Measurements from ENCODE around the gene EIF4E1B.
"Not testable (repeated sequence)": the region's sequence is repeated elsewhere in the genome, so short reads cannot be mapped to it uniquely, and the experiment has no call there.

The EIF4E1B gene, protein sequence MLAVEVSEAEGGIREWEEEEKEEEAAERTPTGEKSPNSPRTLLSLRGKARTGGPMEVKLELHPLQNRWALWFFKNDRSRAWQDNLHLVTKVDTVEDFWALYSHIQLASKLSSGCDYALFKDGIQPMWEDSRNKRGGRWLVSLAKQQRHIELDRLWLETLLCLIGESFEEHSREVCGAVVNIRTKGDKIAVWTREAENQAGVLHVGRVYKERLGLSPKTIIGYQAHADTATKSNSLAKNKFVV

DNA sequence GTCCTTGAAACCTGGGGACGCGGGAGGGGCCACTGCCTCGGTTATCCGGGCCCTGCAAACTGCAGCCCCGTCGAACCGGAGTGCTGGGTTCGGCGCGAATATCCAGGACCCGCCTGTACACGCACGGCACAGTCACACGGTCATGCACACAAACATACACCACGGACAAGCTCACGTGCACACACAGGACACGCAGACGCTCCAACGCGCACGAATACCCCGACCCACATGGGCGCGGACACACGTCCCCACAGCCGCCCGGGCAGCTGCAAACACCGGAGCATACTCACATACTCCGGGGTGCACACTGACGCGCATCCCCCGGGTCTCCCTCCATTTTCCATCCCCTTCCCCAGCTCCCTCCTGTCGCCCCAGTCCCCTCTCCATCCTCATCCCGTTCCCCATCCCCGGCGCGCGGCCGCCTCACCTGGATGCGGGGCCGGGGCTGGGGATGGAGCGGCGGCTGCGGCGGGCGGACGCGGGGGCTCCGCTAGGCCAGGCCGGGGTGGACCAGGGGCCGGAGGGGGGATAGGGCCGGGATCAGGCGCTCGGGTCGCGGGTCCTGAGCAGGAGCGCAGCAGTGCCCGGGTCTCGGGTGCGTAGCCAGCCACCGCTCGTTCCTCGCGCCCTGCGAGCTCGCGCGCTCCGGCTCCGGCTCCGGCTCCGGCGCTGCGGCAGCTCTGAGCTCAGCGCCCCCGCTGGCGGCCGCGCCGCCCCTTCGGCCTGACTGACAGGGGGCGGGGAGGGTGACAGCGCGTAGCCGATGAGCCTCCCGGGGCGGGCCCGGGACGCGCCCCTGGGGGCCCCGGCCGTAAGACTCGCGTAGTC lies at the start of gene EIF4E1B, which contains the start of gene SNCB:
Gene EIF4E1B, plus strand, starts transcription at position 823 of the 828 bp plus-strand sequence. CDS start 12,113 bp downstream, outside the sequence.
Gene SNCB, minus strand, starts transcription at position 682 of the 828 bp plus-strand sequence. CDS start 880 bp downstream, outside the sequence.
- DNase-seq, result peak in 3 of 14 donors; percentile 18 to 74 (median 31)

DNA sequence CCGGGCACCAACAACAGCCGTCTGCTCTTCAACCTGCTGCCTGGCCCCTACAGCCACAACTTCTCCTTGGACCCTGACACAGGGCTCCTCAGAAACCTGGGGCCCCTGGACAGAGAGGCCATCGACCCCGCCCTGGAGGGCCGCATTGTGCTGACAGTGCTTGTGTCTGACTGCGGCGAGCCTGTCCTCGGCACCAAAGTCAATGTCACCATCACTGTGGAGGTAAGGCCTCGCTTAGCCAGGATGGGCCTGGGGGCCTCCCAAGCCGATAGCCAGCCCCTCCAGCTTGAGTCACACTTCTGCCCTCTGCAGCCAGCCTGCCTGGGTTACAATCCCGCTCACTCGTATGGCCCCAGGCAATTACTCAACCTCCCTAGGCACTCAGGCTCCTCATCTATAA lies 49.1 kb upstream of the EIF4E1B start:
- no peak for DNase-seq

DNA sequence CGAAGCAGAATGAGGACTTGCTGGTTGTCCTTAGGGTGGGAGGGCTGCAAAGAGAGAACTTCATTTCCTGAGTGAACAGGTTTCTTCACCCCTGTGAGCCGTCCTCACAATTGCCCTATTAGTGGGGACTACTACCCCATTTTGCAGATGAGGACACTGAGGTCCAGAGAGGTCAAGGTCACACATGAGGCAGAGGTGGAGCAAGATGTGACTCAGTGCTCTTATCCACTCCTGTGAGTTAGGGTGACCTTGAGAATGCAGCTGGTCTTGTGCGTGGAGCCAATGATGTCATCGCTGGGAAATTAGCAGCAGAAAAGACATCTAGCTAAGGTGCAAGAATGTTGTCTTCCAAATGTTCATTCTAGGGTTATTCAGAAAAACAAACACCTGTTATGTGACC lies 47.4 kb upstream of the EIF4E1B start:
- DNase-seq, result no peak

DNA sequence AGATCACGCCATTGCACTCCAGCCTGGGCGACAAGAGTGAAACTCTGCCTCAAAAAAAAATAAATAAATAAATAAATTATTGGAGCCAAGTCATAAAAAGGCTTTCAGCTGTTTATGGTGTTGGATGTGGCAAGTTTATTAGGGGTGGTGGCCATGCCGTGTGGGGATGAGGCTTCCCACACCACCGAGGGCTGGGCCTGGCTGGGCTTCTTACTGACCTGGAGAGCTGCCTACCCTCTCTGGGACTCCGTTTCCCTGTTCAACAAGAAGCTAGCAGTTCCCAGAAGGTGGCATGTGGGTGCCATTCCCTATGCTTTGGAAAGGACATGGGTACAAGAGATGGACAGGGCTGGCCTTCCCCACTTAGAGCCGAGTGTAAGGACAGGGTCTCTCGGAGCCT lies 43.1 kb upstream of the EIF4E1B start:
- no peak for DNase-seq

DNA sequence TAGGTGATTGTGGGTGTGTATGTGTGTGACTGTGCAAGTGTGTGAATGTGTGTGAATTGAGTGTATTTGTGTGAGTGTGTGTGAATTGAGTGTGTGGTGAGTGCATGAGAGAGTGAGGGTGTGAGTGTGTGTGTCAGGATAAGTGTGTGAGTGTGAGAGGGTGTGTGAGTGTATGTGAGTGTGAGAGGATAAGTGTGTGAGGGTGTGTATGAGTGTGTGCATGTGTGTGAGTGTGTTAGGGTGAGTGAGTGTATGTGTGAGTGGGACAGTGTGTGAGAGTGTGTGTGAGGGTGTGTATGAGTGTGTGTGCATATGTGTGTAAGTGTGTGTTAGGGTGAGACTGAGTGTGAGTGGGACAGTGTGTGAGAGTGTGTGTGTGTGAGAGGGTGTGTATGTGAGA lies 42.2 kb upstream of the EIF4E1B start:
- no peak for DNase-seq

DNA sequence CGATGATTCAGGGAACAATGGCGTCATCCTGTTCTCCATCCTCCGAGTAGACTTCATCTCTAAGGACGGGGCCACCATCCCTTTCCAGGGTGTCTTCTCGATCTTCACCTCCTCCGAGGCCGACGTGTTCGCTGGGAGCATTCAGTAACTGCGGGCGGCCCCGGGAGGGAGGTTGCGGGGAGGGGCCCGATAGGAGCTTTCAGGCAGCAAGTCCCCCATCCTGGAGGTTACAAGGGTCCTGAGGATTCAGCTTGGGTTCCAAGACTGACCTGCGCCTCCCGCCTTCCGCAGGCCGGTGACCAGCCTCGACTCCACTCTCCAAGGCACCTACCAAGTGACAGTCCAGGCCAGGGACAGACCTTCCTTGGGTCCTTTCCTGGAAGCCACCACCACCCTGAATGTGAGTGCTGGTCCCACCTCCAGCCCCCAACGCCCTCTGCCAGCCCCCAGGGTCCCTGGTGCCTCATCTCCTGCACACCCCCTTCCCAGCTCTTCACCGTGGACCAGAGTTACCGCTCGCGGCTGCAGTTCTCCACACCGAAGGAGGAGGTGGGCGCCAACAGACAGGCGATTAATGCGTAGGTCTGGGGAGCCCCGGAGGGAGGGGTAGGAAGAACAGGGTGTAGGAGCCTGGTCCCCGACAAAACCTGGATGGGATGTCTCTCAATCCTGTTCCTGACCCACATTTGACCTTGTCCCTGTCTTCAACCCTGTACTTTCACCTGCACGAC lies 41.3 kb upstream of the EIF4E1B start:
- DNase-seq, result no peak

DNA sequence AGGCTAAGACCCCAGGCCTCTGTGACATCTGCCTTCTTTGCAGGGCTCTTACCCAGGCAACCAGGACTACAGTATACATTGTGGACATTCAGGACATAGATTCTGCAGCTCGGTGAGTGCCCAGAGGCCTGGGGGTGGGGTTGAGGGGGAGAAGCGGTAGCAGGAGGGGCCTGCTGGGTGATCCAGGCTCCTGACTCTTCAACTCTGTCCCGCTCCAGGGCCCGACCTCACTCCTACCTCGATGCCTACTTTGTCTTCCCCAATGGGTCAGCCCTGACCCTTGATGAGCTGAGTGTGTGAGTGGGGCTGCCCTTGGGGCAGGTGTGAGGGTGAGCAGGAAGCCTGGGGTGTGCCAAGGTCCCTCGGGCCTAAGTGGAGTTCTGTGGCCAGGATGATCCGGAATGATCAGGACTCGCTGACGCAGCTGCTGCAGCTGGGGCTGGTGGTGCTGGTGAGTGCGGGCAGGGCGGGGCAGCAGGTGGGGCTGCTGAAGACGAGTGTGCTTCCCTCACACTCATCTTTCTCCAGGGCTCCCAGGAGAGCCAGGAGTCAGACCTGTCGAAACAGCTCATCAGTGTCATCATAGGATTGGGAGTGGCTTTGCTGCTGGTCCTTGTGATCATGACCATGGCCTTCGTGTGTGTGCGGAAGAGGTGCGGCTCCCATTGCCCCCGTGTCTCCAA lies 40.3 kb upstream of the EIF4E1B start:
- DNase-seq, result no peak

DNA sequence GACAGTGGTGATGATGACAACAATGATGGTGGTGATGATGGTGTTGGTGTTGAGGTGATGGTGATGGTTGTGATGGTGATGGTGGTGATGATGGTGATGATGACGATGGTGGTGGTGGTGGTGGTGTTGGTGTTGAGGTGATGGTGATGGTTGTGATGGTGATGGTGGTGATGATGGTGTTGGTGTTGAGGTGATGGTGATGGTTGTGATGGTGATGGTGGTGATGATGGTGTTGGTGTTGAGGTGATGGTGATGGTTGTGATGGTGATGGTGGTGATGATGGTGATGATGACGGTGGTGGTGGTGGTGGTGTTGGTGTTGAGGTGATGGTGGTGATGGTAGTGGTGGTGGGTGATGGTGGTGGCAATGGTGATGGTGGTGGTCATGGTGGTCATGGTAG lies 38.8 kb upstream of the EIF4E1B start:
- not testable (repeated sequence) for DNase-seq

DNA sequence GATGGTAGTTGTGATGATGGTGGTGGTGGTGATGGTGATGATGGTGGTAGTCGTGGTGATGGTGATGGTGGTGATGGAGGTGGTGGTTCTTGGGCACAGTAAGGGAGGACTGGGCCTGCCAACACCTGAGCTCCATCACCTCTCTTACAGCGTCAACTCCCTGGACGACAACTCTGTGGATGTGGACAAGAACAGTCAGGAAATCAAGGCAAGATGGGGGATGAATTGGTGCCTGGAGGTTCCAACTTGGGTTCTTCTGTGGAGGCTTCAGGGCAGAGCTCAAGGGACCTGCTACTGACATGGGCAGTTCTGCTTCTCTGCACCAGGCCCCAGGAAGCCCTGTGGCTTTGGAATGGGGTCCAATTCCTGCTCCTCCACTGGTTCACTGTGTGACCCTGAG lies 37.9 kb upstream of the EIF4E1B start:
- DNase-seq, result no peak

DNA sequence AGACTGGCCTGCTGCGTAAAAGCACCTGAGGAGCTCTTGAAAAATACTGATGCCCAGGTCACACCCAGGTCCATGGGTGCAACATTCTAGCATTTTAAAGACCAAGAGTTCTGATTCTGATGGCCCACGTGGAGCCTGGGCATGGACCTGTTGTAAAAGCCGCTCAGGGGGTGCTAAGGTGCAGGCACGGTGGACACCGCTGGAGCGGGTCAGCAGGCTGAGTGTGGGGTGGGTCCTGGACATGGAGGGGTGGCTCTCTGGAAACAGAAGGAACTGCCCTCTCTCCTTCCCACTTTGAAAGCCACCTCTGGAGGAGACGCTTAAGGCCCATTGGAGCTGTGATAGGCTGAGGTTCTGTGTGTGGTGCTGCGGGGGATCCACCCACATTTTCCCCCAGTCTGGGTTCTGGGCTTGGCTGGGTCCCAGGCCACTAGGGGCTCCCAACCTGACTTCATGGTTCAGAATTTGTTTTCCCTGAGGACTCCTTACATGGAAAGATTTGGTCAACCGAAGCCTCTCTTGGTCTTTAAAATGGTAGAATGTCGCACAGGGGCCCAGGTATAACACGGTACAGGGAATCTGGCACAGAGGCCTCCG lies 37.1 kb upstream of the EIF4E1B start:
- DNase-seq, result no peak

DNA sequence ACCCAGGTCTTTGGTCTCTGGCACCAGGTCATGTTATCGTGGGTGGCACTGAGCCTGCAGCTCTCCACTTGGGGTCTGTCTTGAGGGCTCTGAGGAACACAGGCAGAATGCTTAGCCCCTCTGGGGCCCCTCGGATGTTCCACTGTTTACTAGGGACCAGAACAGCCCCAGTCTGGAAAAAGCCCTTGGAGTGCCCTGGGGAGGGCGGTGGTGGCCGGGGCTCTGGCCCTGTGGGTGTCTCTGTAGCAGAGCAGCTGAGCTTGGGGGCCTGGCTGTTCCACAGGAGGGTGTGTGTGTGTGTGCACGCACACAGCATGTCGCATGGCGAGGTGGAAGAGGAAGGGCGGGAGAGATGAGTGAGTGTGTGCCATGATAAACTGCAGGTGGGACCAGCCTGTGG lies 35.9 kb upstream of the EIF4E1B start:
- DNase-seq, result no peak

DNA sequence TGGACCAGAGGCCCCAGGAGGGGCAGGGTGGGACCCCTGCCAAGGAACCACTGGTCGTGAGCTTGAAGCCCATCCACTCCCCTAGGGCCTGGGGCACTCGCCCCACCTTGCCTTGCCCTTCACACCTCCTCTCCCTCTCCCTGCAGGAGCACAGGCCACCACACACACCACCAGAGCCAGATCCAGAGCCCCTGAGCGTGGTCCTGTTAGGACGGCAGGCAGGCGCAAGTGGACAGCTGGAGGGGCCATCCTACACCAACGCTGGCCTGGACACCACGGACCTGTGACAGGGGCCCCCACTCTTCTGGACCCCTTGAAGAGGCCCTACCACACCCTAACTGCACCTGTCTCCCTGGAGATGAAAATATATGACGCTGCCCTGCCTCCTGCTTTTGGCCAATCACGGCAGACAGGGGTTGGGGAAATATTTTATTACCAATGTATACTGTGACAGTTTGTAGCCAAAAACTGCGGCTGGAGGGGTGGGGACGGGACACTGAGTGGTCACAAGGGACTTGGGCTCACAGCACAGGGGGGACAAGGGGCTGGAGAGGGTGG lies 35.0 kb upstream of the EIF4E1B start:
- DNase-seq, result no peak

DNA sequence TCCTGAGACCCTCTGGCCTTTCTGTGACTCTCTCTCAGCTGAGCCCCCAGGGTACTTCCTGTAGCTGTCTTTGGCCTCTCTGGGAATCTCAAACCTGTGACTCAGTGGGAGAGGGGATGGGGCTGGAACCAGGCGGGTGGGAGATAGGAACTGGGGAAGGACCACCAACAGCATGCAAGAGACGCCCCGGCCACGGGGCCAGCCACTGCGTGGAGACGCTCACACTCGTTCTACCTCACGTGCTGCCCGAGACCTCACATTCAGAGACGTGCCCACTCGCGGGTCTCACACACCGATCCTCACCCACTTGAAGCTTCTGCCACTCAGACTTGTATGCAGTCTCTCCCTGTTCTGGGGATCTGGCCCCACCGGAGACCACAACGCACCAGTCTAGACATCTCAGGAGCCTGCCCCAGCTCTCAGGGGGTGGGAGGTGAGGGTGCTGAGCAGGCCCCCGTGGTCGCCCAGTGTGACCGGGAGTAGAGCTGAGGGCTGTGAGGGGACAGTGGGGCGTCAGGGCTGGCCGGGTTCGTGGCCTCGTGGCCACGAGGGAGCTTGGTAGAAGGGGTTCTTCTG lies 34.3 kb upstream of the EIF4E1B start:
- no peak for DNase-seq

DNA sequence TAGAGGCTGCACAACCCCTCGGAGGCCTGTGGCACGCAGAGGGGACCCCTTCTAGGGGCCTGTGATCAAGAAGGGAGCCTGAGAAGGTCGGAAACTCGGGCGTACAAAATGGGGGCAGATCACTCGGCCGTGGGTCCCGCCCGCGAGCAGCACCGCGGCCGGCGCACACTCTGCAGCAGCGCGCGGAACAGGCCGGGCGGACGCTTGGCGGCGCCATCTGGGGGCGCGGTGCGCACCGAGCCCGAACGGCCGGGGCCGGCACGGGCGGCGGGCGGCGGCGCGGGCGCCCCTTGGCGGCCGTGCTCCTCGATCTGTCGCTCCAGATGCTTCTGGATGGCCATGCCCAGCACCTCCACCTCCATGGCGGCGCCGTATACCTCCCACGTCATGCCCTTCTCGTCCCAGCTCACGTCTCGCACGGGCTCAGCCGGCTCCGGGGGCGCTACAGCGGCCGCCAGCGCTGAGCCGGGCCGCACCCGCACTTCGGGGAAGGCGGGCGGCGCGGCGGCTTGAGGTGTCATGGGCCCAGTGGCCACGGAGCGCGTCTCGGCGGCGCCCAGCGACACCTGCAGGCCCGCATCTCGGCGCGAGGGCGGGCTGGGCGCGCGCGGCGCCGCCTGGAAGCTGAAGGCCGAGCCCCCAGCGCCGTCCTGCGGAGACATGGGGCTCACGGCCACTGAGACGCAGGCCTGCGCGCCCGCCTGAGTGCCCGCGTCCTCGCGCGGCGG lies 33.6 kb upstream of the EIF4E1B start:
- no peak for DNase-seq

DNA sequence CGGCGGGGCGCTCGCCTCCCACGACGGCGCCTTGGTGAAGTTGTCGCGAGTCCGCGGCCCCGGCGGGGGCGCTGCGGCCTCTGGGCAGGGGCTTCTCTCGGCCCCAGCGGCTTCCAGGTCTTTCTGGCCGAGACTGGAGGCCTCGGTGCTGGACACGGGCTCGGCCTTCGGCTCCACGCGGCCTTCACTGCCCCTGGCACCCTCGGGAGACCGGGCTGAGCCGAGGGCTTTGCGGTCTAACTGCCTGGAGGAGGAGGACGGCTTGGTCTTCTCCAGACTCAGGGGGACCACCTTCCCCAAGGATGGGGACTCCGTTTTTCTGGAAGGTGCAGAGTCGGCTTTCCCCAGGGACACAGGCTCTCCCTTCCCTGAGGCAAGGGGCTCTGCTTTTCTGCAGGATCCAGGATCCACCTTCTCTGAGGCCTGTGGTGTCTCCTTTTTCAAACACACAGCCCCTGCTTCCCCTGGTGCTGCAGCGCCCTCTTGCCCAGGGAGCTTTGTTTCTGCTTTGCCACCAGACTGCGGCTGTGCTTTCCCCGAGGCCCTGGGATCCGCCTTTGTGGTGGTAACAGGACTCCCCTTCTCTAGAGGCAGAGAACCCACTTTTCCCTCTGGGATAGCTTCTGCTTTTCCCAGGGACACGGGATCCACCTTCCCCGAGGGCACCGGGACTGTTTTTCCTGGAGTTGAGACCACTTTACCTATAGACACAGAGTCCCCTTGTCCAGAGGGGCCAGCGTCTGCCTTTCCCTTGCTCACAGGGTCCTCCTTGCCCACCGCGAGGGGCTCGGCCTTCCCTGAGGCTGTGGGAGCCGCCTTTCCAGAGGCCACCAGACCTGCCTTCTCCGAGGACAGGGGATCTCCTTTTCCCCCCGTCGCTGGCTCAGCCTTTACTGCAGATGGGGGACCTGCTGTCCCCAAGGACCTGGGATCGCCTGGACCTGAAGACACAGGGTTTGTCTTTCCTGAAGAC lies 32.8 kb upstream of the EIF4E1B start:
- no peak for DNase-seq

DNA sequence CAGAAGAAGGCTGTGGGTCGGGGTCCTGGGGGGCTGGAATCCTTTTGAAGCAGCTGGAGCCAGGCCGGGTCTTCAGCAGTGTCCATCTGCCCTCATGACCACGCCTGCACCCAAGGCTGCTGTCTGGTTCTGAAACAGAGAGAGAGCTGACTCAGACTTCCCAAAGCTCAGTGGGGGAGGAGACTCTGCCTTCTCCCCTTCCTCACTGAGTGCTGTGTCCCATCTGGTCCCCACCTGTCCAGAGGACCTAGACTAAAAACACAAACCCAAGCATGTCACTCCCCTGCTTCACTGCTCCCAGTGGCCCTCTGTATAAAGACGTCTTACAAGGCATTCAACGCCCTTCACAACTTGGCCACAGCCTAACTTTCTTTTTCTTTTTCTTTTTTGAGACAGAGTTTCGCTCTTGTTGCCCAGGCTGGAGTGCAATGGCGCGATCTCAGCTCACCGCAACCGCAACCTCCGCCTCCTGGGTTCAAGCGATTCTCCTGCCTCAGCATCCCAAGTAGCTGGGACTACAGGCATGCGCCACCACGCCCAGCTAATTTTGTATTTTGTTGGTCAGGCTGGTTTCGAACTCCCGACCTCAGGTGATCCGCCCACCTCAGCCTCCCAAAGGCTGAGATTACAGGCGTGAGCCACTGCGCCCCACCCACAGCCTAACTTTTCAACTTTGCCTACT lies 30.6 kb upstream of the EIF4E1B start:
- DNase-seq, result not testable (repeated sequence)

DNA sequence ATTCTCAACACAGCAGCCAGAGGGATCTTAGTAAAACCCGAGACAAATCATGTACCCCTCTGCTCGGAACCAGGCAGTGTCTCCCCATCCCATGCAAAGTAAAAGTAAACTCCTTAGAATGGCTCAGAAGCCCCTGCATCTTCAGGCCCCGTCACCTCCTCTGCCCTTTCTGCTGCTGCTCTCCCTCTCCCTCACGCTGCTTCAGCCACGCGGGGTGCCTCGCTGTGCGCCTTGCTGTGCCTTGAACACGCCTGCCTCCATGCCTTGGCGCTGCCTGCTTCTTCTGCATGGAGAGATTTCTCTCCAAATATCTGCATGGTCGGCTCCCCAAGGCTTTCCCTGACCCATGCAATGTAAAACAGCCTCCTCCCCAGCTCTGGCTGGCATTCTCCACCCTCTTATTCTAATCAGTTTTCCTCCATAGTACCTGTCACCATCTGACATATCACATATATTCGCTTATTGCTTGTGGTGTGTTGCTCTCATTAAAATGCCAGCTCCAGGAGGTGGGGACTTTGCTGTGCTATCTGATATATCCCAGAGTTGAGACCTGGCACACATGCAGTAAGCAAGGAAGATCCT lies 28.5 kb upstream of the EIF4E1B start:
- DNase-seq, result no peak

DNA sequence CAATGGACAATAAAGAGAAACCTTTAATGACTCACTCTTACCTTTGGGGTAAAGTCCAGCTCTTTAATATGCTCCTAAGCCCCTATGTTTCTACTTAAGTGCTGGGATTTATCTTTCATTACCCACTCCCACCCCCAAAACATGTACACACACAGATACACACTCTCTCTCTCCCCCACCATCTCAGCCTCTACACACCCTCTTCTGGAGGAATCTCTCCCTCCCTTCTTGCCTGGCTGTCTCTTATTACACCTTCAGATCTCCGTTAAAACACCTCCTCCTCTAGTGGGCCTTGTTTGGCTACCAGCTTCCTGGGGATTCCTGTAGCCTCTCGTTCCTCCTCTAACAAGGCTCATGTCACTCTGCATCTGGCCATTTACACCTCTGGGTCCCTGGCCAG lies 27.4 kb upstream of the EIF4E1B start:
- DNase-seq, result no peak

DNA sequence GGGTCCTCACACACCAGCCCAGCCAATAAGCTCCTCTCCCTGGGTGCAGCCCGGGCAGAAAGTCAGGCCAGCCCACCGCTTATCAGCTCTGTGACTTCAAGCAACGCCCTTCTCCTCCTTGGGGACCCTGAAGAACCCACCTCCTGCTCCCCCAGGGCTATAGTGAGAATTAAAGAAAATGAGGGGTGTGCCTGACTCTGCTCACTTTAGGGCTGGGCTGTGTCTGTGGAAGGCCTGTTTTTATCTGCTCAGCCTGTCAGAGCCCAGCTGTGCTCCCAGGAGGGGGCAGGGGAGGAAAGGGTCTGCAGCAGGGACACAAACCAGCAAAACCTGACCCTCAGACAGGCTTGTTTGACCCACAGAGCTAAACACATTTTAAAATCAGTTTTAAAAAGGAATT lies 24.4 kb upstream of the EIF4E1B start:
- no peak for DNase-seq
